Caco-2 (cell line): Measurements from ENCODE around the gene DNM1L. TPM values are rescaled to one million over a fixed set of nuclear protein-coding genes. Genes with fewer than 3 reads are reported as not detected.

Experiments used
- BruUV-seq: library from RNA; stranded (reverse); fragments of 400-500 nt; replicated peaks from 2 replicates; lab custom pipeline; 2021; lab: Mats Ljungman, UMichigan
- CTCF ChIA-PET: fragments of 300-600 bp; sonication (Branson Sonifier 250); formaldehyde crosslinking; loops from one replicate; lab custom pipeline; 2022; ENCODE audit warnings: antibody characterized with exemption; lab: Charles Lee
- POLR2A ChIA-PET: fragments of 300-600 bp; sonication (Branson Sonifier 250); formaldehyde crosslinking; loops from one replicate; lab custom pipeline; 2022; ENCODE audit warnings: antibody characterized with exemption; lab: Charles Lee
- DNase-seq, 2 experiments: peaks; one replicate each; pipeline versions ENCODE4 v3.0.0 to v3.0.0-alpha.2; 2020 to 2022
- H3K27me3 ChIP-seq: replicated peaks from 2 replicates; pipeline ENCODE4 v1.6.0; 2011; ENCODE audit warnings: low read length; ENCODE audit not compliant: control insufficient read depth, insufficient read depth
- H3K36me3 ChIP-seq: 2 replicates; pipeline ENCODE4 v1.5.1; 2011; ENCODE audit warnings: low read length; ENCODE audit not compliant: control insufficient read depth, insufficient read depth
- H3K4me1 ChIP-seq: fragments of 250-450 bp; sonication (Bioruptor Pico); 2 replicates; pipeline ENCODE4 v1.5.1; 2020; ENCODE audit warnings: mild to moderate bottlenecking
- H3K4me3 ChIP-seq: 2 replicates; pipeline ENCODE4 v1.5.1; 2011; ENCODE audit warnings: low read depth, mild to moderate bottlenecking, control low read depth, low read length
- H3K9me3 ChIP-seq: fragments of 250-450 bp; sonication (Bioruptor Pico); 2 replicates; pipeline ENCODE4 v1.5.1; 2020; ENCODE audit warnings: mild to moderate bottlenecking, moderate library complexity
- H3K27ac Mint-ChIP-seq: one replicate; pipeline ENCODE4 v1.8.0; 2022; ENCODE audit warnings: mixed read lengths; ENCODE audit not compliant: unreplicated experiment
- H3K27me3 Mint-ChIP-seq: one replicate; pipeline ENCODE4 v1.8.0; 2022; ENCODE audit warnings: mixed read lengths; ENCODE audit not compliant: insufficient read depth, unreplicated experiment
- H3K36me3 Mint-ChIP-seq: one replicate; pipeline ENCODE4 v1.8.0; 2022; ENCODE audit warnings: mild to moderate bottlenecking, mixed read lengths; ENCODE audit not compliant: insufficient read depth, unreplicated experiment
- H3K4me1 Mint-ChIP-seq: one replicate; pipeline ENCODE4 v1.8.0; 2022; ENCODE audit warnings: low read depth, mixed read lengths; ENCODE audit not compliant: unreplicated experiment
- H3K4me3 Mint-ChIP-seq: one replicate; pipeline ENCODE4 v1.8.0; 2022; ENCODE audit warnings: mild to moderate bottlenecking, moderate library complexity, mixed read lengths; ENCODE audit not compliant: unreplicated experiment
- H3K9me3 Mint-ChIP-seq: one replicate; pipeline ENCODE4 v1.8.0; 2022; ENCODE audit warnings: mixed read lengths; ENCODE audit not compliant: unreplicated experiment
- intact Hi-C: fragments of 100-400 bp; cut with micrococcal nuclease; formaldehyde crosslinking; loops from one replicate; pipeline ENCODE4 v1.10.0; 2022; ENCODE audit not compliant: unreplicated experiment
- total RNA-seq: library from RNA; stranded (reverse); gene quantifications from 2 replicates; pipeline ENCODE4 v1.2.3, GENCODE V29; 2022
- TF ChIP-seq, protein P1 (sequence below), 2 experiments: fragments of 200-600 bp in 1 of 2; IDR thresholded peaks; 1 replicate in 1 of 2; 2 replicates in 1 of 2; pipeline versions ENCODE4 v1.5.1 to v1.8.0; 2011 to 2022; ENCODE audit warnings: antibody characterized with exemption in 1 of 2, control low read depth in 1 of 2, inconsistent platforms in 1 of 2, low read depth in 1 of 2, low read length in 1 of 2, mild to moderate bottlenecking in 1 of 2, moderate library complexity in 1 of 2; ENCODE audit not compliant: insufficient read depth in 1 of 2, severe bottlenecking in 1 of 2, unreplicated experiment in 1 of 2

DNM1L gene
- total RNA-seq, 1 experiment from 2014 or later, result 136 TPM

DNA sequence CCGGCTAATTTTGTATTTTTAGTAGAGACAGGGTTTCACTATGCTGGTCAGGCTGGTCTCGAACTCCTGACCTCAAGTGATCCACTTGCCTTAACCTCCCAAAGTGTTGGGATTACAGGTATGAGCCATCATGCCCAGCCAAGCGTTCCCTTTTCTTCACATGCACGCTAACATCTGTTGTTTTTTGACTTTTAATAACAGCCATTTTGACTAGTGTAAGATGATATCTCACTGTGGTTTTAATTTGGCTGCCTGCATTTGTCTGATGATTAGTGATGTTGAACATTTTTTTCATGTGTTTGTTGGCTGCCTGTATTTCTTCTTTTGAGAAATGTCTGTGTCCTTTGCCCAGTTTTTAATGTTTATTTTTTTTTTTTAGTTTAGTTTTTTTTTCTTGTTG is 86.8 kb downstream of the DNM1L start:
- ChIA-PET CTCF (no interaction called here), POLR2A (no interaction called here)
- Mint-ChIP-seq H3K4me1 (no peaks in the 10 kb centered on the region), H3K36me3 (no peaks in the 10 kb centered on the region), H3K4me3 (no peak overlapping the region), H3K27me3 (peaks cover 13% of the 10 kb centered on the region), H3K9me3 (no peaks in the 10 kb centered on the region), H3K27ac (no peak overlapping the region)
- no peak overlapping the region for H3K4me3 ChIP-seq
- H3K36me3 ChIP-seq, result no peaks in the 10 kb centered on the region
- H3K27me3 ChIP-seq, result no peaks in the 10 kb centered on the region
- intact Hi-C loops, result no loop called here
- H3K4me1 ChIP-seq, result no peaks in the 10 kb centered on the region
- BruUV-seq, result no TSS peak
- TF ChIP-seq, protein P1, sequence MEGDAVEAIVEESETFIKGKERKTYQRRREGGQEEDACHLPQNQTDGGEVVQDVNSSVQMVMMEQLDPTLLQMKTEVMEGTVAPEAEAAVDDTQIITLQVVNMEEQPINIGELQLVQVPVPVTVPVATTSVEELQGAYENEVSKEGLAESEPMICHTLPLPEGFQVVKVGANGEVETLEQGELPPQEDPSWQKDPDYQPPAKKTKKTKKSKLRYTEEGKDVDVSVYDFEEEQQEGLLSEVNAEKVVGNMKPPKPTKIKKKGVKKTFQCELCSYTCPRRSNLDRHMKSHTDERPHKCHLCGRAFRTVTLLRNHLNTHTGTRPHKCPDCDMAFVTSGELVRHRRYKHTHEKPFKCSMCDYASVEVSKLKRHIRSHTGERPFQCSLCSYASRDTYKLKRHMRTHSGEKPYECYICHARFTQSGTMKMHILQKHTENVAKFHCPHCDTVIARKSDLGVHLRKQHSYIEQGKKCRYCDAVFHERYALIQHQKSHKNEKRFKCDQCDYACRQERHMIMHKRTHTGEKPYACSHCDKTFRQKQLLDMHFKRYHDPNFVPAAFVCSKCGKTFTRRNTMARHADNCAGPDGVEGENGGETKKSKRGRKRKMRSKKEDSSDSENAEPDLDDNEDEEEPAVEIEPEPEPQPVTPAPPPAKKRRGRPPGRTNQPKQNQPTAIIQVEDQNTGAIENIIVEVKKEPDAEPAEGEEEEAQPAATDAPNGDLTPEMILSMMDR (IDR thresholded peaks at IDR 0.05; ENCODE audit: insufficient read depth in 1 of 2, low read depth in 1 of 2, low read length in 1 of 2, severe bottlenecking in 1 of 2, unreplicated experiment in 1 of 2), result no peak
- no peak for DNase-seq
- no peaks in the 10 kb centered on the region for H3K9me3 ChIP-seq

DNA sequence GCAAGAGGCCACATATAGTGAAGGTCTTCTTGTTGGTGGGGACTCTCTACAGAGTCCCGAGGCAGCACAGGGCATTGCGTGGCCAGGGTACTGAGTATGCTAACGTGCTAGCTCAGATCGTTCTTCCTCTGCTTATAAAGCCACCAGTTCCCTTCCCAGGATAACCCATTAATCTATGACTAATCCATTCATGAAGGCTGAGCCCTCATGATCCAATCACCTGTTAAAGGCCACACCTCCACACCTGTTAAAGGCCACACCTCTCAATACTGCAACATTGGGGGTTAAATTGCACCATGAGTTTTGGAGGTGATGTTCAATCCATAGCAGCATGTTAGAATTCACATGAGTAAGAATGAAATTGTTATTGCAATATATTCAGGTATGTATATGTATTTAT is 89.4 kb downstream of the DNM1L start:
- no peaks in the 10 kb centered on the region for H3K36me3 Mint-ChIP-seq
- ChIA-PET CTCF (no interaction called here), POLR2A (no interaction called here)
- intact Hi-C loops, result no loop called here
- Histone ChIP-seq H3K4me3 (no peak overlapping the region), H3K4me1 (no peaks in the 10 kb centered on the region), H3K9me3 (no peaks in the 10 kb centered on the region), H3K27me3 (no peaks in the 10 kb centered on the region), H3K36me3 (no peaks in the 10 kb centered on the region)
- TF ChIP-seq, protein P1 (IDR thresholded peaks at IDR 0.05; ENCODE audit: insufficient read depth in 1 of 2, low read depth in 1 of 2, low read length in 1 of 2, severe bottlenecking in 1 of 2, unreplicated experiment in 1 of 2), result no peak
- H3K27me3 Mint-ChIP-seq, result peaks cover 7% of the 10 kb centered on the region
- H3K27ac Mint-ChIP-seq, result no peak overlapping the region
- DNase-seq, result no peak
- no peaks in the 10 kb centered on the region for H3K9me3 Mint-ChIP-seq
- H3K4me1 Mint-ChIP-seq, result peaks cover under 1% of the 10 kb centered on the region
- BruUV-seq, result no TSS peak
- no peak overlapping the region for H3K4me3 Mint-ChIP-seq

DNA sequence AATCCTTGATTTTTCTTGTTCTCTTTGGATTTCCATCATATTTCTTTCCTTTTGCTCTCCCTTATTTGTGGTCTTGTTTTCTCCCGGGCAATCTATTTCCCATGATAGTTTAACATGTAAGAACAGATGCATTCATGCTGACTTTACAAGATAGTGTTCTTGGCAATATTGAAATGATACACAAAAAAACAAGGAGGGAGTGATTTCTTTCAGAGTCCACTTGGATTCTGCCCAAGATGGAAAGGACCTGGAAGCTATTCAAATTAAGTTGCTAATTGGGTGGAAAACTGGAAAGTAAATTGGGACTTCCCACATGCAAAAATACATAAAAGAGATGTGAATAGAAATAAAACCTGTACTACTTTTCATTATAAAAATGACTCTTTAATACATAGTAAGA is 91.0 kb downstream of the DNM1L start:
- Histone ChIP-seq H3K4me1 (no peaks in the 10 kb centered on the region), H3K9me3 (no peaks in the 10 kb centered on the region), H3K27me3 (no peaks in the 10 kb centered on the region), H3K36me3 (no peaks in the 10 kb centered on the region), H3K4me3 (no peak overlapping the region)
- H3K4me1 Mint-ChIP-seq, result peaks cover 5% of the 10 kb centered on the region
- TF ChIP-seq, protein P1 (IDR thresholded peaks at IDR 0.05; ENCODE audit: insufficient read depth in 1 of 2, low read depth in 1 of 2, low read length in 1 of 2, severe bottlenecking in 1 of 2, unreplicated experiment in 1 of 2), result no peak
- intact Hi-C loops, result no loop called here
- H3K36me3 Mint-ChIP-seq, result no peaks in the 10 kb centered on the region
- DNase-seq, result no peak
- POLR2A ChIA-PET, result no interaction called here
- H3K27me3 Mint-ChIP-seq, result peaks cover 6% of the 10 kb centered on the region
- H3K9me3 Mint-ChIP-seq, result no peaks in the 10 kb centered on the region
- H3K27ac Mint-ChIP-seq, result no peak overlapping the region
- CTCF ChIA-PET, result interaction anchor here (2.2 kb wide), 1 partner anchor 14 kb away, joined by 10 read pairs; the partner anchor contains the start of gene YARS2
- no TSS peak for BruUV-seq
- no peak overlapping the region for H3K4me3 Mint-ChIP-seq
